ENCODE data around the gene ASB5. TPM values are rescaled to one million over a fixed set of nuclear protein-coding genes. Genes with fewer than 3 reads are reported as not detected.

ASB5 gene
- total RNA-seq, 4 donors from 2014 or later = not detected

- Histone ChIP-seq H3K27ac (no peak overlapping the region), H3K36me3 (no peaks in the 10 kb centered on the region), H3K4me1 (no peaks in the 10 kb centered on the region), H3K4me3 (no peak overlapping the region), H3K9me3 (no peaks in the 10 kb centered on the region), H3K27me3 (no peaks in the 10 kb centered on the region)
- no peak for DNase-seq
- TF ChIP-seq POLR2A (IDR thresholded peaks at IDR 0.05) (no peak), CTCF (IDR thresholded peaks at IDR 0.05) (no peak)
Measured at GRCh38 chr4:176271749-176272148, 2.7 kb upstream of the ASB5 start.

GRCh38 chr4:176270669-176271068 is 1.6 kb upstream of the ASB5 start:
- H3K27ac ChIP-seq = peak overlapping the region in 1 of 4 donors; percentile 42
- H3K4me1 ChIP-seq = no peaks in the 10 kb centered on the region
- no peaks in the 10 kb centered on the region for H3K9me3 ChIP-seq
- DNase-seq = no peak
- H3K36me3 ChIP-seq = no peaks in the 10 kb centered on the region
- no peaks in the 10 kb centered on the region for H3K27me3 ChIP-seq
- TF ChIP-seq POLR2A (IDR thresholded peaks at IDR 0.05) (no peak), CTCF (IDR thresholded peaks at IDR 0.05) (no peak)
- H3K4me3 ChIP-seq = no peak overlapping the region

- no peak for DNase-seq
Measured at GRCh38 chr4:176266026-176266425, 3.0 kb downstream of the ASB5 start.

GRCh38 chr4:176262243-176262642 is 6.8 kb downstream of the ASB5 start:
- no peaks in the 10 kb centered on the region for H3K4me1 ChIP-seq
- H3K27ac ChIP-seq = no peak overlapping the region
- H3K4me3 ChIP-seq = no peak overlapping the region

More at GRCh38 chr4:176266026-176266425, 3.0 kb downstream of the ASB5 start:
- no peak for TF ChIP-seq POLR2A (IDR thresholded peaks at IDR 0.05)
- TF ChIP-seq CTCF (IDR thresholded peaks at IDR 0.05) = no peak
- Histone ChIP-seq H3K4me3 (no peak overlapping the region), H3K27ac (no peak overlapping the region), H3K9me3 (no peaks in the 10 kb centered on the region), H3K4me1 (no peaks in the 10 kb centered on the region), H3K27me3 (no peaks in the 10 kb centered on the region), H3K36me3 (no peaks in the 10 kb centered on the region)

GRCh38 chr4:176261481-176261880 is 7.5 kb downstream of the ASB5 start:
- no peak overlapping the region for H3K27ac ChIP-seq
- no peaks in the 10 kb centered on the region for H3K9me3 ChIP-seq
- no peaks in the 10 kb centered on the region for H3K36me3 ChIP-seq
- H3K4me3 ChIP-seq = no peak overlapping the region
- no peaks in the 10 kb centered on the region for H3K27me3 ChIP-seq
- no peak for TF ChIP-seq POLR2A (IDR thresholded peaks at IDR 0.05)
- no peak for TF ChIP-seq CTCF (IDR thresholded peaks at IDR 0.05)
- DNase-seq = no peak
- H3K4me1 ChIP-seq = no peaks in the 10 kb centered on the region

More at GRCh38 chr4:176262243-176262642, 6.8 kb downstream of the ASB5 start:
- no peak for DNase-seq
- Histone ChIP-seq H3K9me3 (no peaks in the 10 kb centered on the region), H3K27me3 (no peaks in the 10 kb centered on the region), H3K36me3 (no peaks in the 10 kb centered on the region)
- no peak for TF ChIP-seq POLR2A (IDR thresholded peaks at IDR 0.05)
- TF ChIP-seq CTCF (IDR thresholded peaks at IDR 0.05) = no peak

- no peaks in the 10 kb centered on the region for H3K36me3 ChIP-seq
- no peaks in the 10 kb centered on the region for H3K27me3 ChIP-seq
- no peaks in the 10 kb centered on the region for H3K4me1 ChIP-seq
- TF ChIP-seq POLR2A (IDR thresholded peaks at IDR 0.05) (no peak), CTCF (IDR thresholded peaks at IDR 0.05) (no peak)
- no peaks in the 10 kb centered on the region for H3K9me3 ChIP-seq
- H3K27ac ChIP-seq = peak overlapping the region in 1 of 4 donors; percentile 29
- no peak for DNase-seq
- no peak overlapping the region for H3K4me3 ChIP-seq
Measured at GRCh38 chr4:176261018-176261417, 8.0 kb downstream of the ASB5 start.

Measured in Peyer's patch (tissue), 4 donors.